PC-9 (cell line): ENCODE data around the gene TRIM28. TPM values are rescaled to one million over a fixed set of nuclear protein-coding genes. Genes with fewer than 3 reads are reported as not detected.

ENCODE experiments used
- BruUV-seq: library from RNA; stranded (reverse); fragments of 400-500 nt; replicated peaks from 2 replicates; lab custom pipeline; 2021; lab: Mats Ljungman, UMichigan
- CTCF ChIA-PET: fragments of 300-600 bp; sonication (Branson Sonifier 250); formaldehyde crosslinking; loops from one replicate; lab custom pipeline; 2022; ENCODE audit warnings: antibody characterized with exemption; lab: Charles Lee
- POLR2A ChIA-PET: fragments of 300-600 bp; sonication (Branson Sonifier 250); formaldehyde crosslinking; loops from one replicate; lab custom pipeline; 2022; ENCODE audit warnings: antibody characterized with exemption; ENCODE audit not compliant: unreplicated experiment; lab: Charles Lee
- DNase-seq, 2 experiments: peaks; one replicate each; pipeline versions ENCODE4 v3.0.0 to v3.0.0-alpha.2; 2015 to 2022; ENCODE audit warnings: mixed read lengths in 1 of 2
- H2AFZ ChIP-seq: fragments of 200-600 bp; sonication (generic); 2 replicates; pipeline ENCODE4 v1.8.1; 2017; ENCODE audit warnings: antibody characterized with exemption
- H3F3A ChIP-seq: fragments of 200-600 bp; sonication (generic); 2 replicates; pipeline ENCODE4 v1.8.1; 2017; ENCODE audit warnings: antibody characterized with exemption, mild to moderate bottlenecking, low read depth; ENCODE audit not compliant: insufficient read depth
- H3K27ac ChIP-seq: fragments of 200-600 bp; sonication (generic); 2 replicates; pipeline ENCODE4 v1.6.1; 2016; ENCODE audit warnings: mixed run types
- H3K27me3 ChIP-seq: fragments of 200-600 bp; sonication (generic); 2 replicates; pipeline ENCODE4 v1.6.1; 2016; ENCODE audit warnings: low read depth, mixed run types; ENCODE audit not compliant: insufficient read depth
- H3K36me3 ChIP-seq: fragments of 200-600 bp; sonication (generic); 2 replicates; pipeline ENCODE4 v1.6.1; 2016; ENCODE audit warnings: low read depth, mixed run types
- H3K4me1 ChIP-seq: fragments of 200-600 bp; sonication (generic); replicated peaks from 2 replicates; pipeline ENCODE4 v1.6.1; 2016; ENCODE audit warnings: mixed run types; ENCODE audit not compliant: insufficient read depth
- H3K4me2 ChIP-seq: fragments of 200-600 bp; sonication (generic); 2 replicates; pipeline ENCODE4 v1.6.1; 2017; ENCODE audit warnings: mixed run types
- H3K4me3 ChIP-seq: fragments of 200-600 bp; sonication (generic); 2 replicates; pipeline ENCODE4 v1.6.1; 2016; ENCODE audit warnings: mixed run types
- H3K79me2 ChIP-seq: fragments of 200-600 bp; sonication (generic); 2 replicates; pipeline ENCODE4 v1.6.1; 2017; ENCODE audit warnings: low read depth, mixed run types
- H3K9me2 ChIP-seq: fragments of 200-600 bp; sonication (generic); 2 replicates; pipeline ENCODE4 v1.8.1; 2017; ENCODE audit warnings: mild to moderate bottlenecking; ENCODE audit not compliant: insufficient read depth
- H3K9me3 ChIP-seq: fragments of 200-600 bp; sonication (generic); 2 replicates; pipeline ENCODE4 v1.8.1; 2016; ENCODE audit warnings: low read depth; ENCODE audit not compliant: insufficient read depth
- H4K20me1 ChIP-seq: fragments of 200-600 bp; sonication (generic); 2 replicates; pipeline ENCODE4 v1.8.1; 2017; ENCODE audit not compliant: insufficient read depth
- EZH2 ChIP-seq: fragments of 200-600 bp; sonication (generic); IDR thresholded peaks from 2 replicates; pipeline ENCODE4 v1.8.0; 2017; ENCODE audit warnings: antibody characterized with exemption, low read depth
- intact Hi-C: fragments of 100-400 bp; cut with micrococcal nuclease; formaldehyde crosslinking; loops from one replicate; pipeline ENCODE4 v1.10.0; 2022; ENCODE audit not compliant: unreplicated experiment
- total RNA-seq: library from RNA; stranded (reverse); gene quantifications from 2 replicates; pipeline ENCODE4 v1.2.3, GENCODE V29; 2021
- TF ChIP-seq, protein P1 (sequence below): fragments of 200-600 bp; sonication (generic); conservative IDR thresholded peaks from 2 replicates; pipeline ENCODE4 v1.6.1; 2017; ENCODE audit warnings: mixed run types, antibody characterized with exemption, mild to moderate bottlenecking, moderate library complexity

TRIM28 gene
- total RNA-seq, 1 experiment from 2014 or later = 322 TPM

- no TSS peak for BruUV-seq
- DNase-seq = no peak
- Histone ChIP-seq H3K27me3 (no peaks in the 10 kb centered on the region), H3K4me1 (no peaks in the 10 kb centered on the region), H3K27ac (no peak overlapping the region), H3K79me2 (no peaks in the 10 kb centered on the region), H3K9me3 (no peaks in the 10 kb centered on the region), H3K4me2 (no peak overlapping the region), H3K9me2 (no peaks in the 10 kb centered on the region), H3K36me3 (no peaks in the 10 kb centered on the region), H2AFZ (no peak overlapping the region), H3K4me3 (no peak overlapping the region), H4K20me1 (no peaks in the 10 kb centered on the region), H3F3A (no peaks in the 10 kb centered on the region)
- TF ChIP-seq, protein P1, sequence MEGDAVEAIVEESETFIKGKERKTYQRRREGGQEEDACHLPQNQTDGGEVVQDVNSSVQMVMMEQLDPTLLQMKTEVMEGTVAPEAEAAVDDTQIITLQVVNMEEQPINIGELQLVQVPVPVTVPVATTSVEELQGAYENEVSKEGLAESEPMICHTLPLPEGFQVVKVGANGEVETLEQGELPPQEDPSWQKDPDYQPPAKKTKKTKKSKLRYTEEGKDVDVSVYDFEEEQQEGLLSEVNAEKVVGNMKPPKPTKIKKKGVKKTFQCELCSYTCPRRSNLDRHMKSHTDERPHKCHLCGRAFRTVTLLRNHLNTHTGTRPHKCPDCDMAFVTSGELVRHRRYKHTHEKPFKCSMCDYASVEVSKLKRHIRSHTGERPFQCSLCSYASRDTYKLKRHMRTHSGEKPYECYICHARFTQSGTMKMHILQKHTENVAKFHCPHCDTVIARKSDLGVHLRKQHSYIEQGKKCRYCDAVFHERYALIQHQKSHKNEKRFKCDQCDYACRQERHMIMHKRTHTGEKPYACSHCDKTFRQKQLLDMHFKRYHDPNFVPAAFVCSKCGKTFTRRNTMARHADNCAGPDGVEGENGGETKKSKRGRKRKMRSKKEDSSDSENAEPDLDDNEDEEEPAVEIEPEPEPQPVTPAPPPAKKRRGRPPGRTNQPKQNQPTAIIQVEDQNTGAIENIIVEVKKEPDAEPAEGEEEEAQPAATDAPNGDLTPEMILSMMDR = no peak
- TF ChIP-seq EZH2 = no peak
- ChIA-PET CTCF (no interaction called here), POLR2A (no interaction called here)
- intact Hi-C loops = no loop called here
Observed at GRCh38 chr19:58560921-58561320, 17.1 kb downstream of the TRIM28 start.

DNA sequence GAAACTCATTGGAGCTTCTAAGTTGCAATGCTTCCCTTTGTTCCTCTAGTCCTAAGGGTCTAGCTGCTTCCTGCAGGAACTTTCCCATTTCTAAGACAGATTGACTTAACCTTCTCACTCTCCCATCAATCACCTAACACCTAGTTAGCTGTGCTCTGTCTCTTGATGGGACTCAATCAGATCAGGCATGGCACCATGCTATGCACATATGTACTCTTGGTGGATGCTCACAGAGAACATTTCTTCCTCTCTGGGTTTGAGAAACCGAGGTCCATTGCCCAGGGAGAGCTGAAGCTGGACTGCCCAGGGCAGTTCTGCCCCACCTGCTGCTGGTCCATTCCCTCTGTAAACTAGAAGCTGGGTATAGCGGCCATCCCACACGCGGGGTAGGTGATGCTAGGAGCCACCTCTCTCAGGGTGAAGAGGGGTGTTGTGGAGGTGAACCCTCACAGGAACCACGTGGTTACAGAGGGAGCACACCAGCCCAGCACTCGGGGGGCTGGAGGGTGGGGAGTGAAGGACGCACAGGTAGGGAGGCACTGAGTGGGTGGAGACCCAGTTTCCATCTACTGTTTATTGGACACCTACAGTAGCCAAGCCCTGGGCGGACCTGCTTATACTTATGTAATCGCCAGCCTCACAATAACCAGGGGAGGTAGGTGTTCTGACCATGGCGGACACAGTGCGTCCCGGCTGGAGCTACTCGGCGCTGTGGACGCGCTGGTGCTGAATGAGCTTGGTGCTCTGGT, 17.7 kb downstream of the TRIM28 start:
- H3K4me2 ChIP-seq = no peak overlapping the region
- no peaks in the 10 kb centered on the region for H3K9me2 ChIP-seq
- no peak overlapping the region for H3K4me3 ChIP-seq
- no peak overlapping the region for H3K27ac ChIP-seq
- ChIA-PET CTCF (no interaction called here), POLR2A (no interaction called here)
- H2AFZ ChIP-seq = no peak overlapping the region
- TF ChIP-seq, protein P1 = no peak
- no peak for TF ChIP-seq EZH2
- H3K36me3 ChIP-seq = no peaks in the 10 kb centered on the region
- no peaks in the 10 kb centered on the region for H3K79me2 ChIP-seq
- no peak for DNase-seq
- no TSS peak for BruUV-seq
- intact Hi-C loops = no loop called here
- H3F3A ChIP-seq = no peaks in the 10 kb centered on the region
- no peaks in the 10 kb centered on the region for H4K20me1 ChIP-seq
- H3K27me3 ChIP-seq = no peaks in the 10 kb centered on the region
- H3K9me3 ChIP-seq = no peaks in the 10 kb centered on the region
- H3K4me1 ChIP-seq = no peaks in the 10 kb centered on the region

DNA sequence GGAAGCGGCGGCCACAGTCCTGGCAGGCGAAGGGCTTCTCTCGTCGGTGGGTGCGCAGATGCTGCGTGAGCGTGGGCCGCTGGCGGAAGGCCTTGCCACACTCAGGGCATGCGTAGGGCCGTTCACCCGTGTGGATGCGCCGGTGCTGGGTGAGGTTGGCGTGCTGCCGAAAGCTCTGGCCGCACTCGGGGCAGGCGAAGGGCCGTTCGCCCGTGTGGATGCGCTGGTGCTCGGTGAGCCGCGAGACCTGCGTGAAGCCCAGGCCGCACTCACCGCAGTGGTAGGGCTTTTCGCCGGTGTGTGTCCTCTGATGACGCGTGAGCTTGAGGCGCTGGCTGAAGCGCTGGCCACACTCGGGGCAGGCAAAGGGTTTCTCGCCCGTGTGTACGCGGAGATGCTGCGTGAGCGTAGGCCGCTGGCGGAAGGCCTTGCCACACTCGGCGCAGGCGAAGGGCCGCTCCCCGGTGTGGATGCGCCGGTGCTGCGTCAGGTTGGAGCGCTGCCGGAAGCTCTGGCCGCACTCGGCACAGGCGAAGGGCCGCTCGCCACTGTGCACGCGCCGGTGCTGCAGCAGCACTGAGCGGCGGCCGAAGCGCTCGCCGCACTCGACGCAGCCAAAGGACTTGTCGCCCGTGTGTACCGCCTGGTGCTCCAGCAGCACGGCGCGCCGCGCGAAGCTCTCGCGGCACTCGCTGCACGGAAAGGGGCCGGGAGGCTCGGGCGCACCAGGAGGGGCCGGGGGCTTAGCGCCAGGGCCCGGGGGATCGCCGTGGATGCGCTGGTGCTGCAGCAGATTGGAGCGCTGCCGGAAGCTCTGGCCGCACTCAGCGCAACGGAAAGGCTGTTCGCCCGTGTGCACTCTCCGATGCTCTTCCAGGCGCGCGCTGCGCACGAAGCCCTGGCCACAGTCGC, 18.5 kb downstream of the TRIM28 start:
- H3K27me3 ChIP-seq = no peaks in the 10 kb centered on the region
- BruUV-seq = no TSS peak
- no peak overlapping the region for H2AFZ ChIP-seq
- no peaks in the 10 kb centered on the region for H3K9me2 ChIP-seq
- H3K4me3 ChIP-seq = no peak overlapping the region
- no peaks in the 10 kb centered on the region for H3K4me1 ChIP-seq
- intact Hi-C loops = no loop called here
- DNase-seq = no peak
- POLR2A ChIA-PET = no interaction called here
- no peaks in the 10 kb centered on the region for H3K9me3 ChIP-seq
- CTCF ChIA-PET = no interaction called here
- no peak overlapping the region for H3K27ac ChIP-seq
- no peaks in the 10 kb centered on the region for H3K79me2 ChIP-seq
- no peaks in the 10 kb centered on the region for H4K20me1 ChIP-seq
- no peak overlapping the region for H3K4me2 ChIP-seq
- TF ChIP-seq, protein P1 = no peak
- no peak for TF ChIP-seq EZH2
- H3K36me3 ChIP-seq = no peaks in the 10 kb centered on the region
- H3F3A ChIP-seq = no peaks in the 10 kb centered on the region
